DND-41 (cell line): ENCODE results near the gene SERPINA5.

Source experiments
- ATAC-seq: fragments of 200-7000 bp; cut with Tn5 transposase; 3 replicates; pipeline ENCODE4 v1.9.1; 2021; ENCODE audit warnings: low read depth; ENCODE audit not compliant: insufficient read depth
- DNase-seq: peaks from one replicate; pipeline ENCODE4 v3.0.0-alpha.2; 2020
- H2AFZ ChIP-seq: 2 replicates; pipeline ENCODE4 v1.6.0; 2012; ENCODE audit warnings: low read depth, low read length
- H3K27ac ChIP-seq: 2 replicates; pipeline ENCODE4 v1.5.1; 2012; ENCODE audit warnings: low read length, inconsistent platforms
- H3K27me3 ChIP-seq: fragments of 200-600 bp; sonication (generic); 2 replicates; pipeline ENCODE4 v1.6.0; 2012; ENCODE audit warnings: low read length, mild to moderate bottlenecking, inconsistent platforms; ENCODE audit not compliant: insufficient read depth, poor library complexity
- H3K36me3 ChIP-seq: 2 replicates; pipeline ENCODE4 v1.5.1; 2012; ENCODE audit warnings: low read length, inconsistent platforms; ENCODE audit not compliant: insufficient read depth
- H3K4me1 ChIP-seq: 2 replicates; pipeline ENCODE4 v1.5.1; 2012; ENCODE audit warnings: mild to moderate bottlenecking, low read length; ENCODE audit not compliant: insufficient read depth
- H3K4me2 ChIP-seq: 2 replicates; pipeline ENCODE4 v1.6.0; 2012; ENCODE audit warnings: mild to moderate bottlenecking, moderate library complexity, low read length, inconsistent platforms; ENCODE audit not compliant: insufficient read depth
- H3K4me3 ChIP-seq, 2 experiments: fragments of 200-600 bp in 1 of 2; shearing (Covaris generic) in 1 of 2; 2 replicates each; pipeline ENCODE4 v1.5.1; 2012 to 2016; ENCODE audit warnings: inconsistent platforms in 2 of 2, low read length in 2 of 2, mild to moderate bottlenecking in 2 of 2, low read depth in 1 of 2, moderate library complexity in 1 of 2
- H3K79me2 ChIP-seq: 2 replicates; pipeline ENCODE4 v1.6.0; 2012; ENCODE audit warnings: low read length, inconsistent platforms; ENCODE audit not compliant: insufficient read depth
- H3K9ac ChIP-seq: 2 replicates; pipeline ENCODE4 v1.6.0; 2012; ENCODE audit warnings: low read depth, mild to moderate bottlenecking, inconsistent platforms, low read length, moderate library complexity
- H3K9me3 ChIP-seq: 2 replicates; pipeline ENCODE4 v1.5.1; 2012; ENCODE audit warnings: low read length, moderate library complexity, mild to moderate bottlenecking, inconsistent platforms; ENCODE audit not compliant: insufficient read depth, severe bottlenecking
- H4K20me1 ChIP-seq: 2 replicates; pipeline ENCODE4 v1.6.0; 2012; ENCODE audit warnings: low read length; ENCODE audit not compliant: insufficient read depth
- CTCF ChIP-seq: IDR thresholded peaks from 2 replicates; pipeline ENCODE4 v1.5.1; 2012; ENCODE audit warnings: borderline replicate concordance, low read length, moderate library complexity, mild to moderate bottlenecking; ENCODE audit not compliant: poor library complexity, severe bottlenecking; ENCODE audit errors: extremely low read depth
- EZH2 ChIP-seq: IDR thresholded peaks from 3 replicates; pipeline ENCODE4 v1.6.1; 2012; ENCODE audit warnings: borderline replicate concordance, low read depth, mild to moderate bottlenecking, moderate library complexity, low read length, inconsistent platforms; ENCODE audit not compliant: severe bottlenecking

Gene SERPINA5

GRCh38 chr14:94628578-94628977, 47.4 kb downstream of the SERPINA5 start:
- ATAC-seq, result no peak
- H4K20me1 ChIP-seq, result no peaks in the 10 kb centered on the region
- no peak overlapping the region for H3K27ac ChIP-seq
- no peaks in the 10 kb centered on the region for H3K79me2 ChIP-seq
- DNase-seq, result no peak
- H3K4me2 ChIP-seq, result no peak overlapping the region
- no peaks in the 10 kb centered on the region for H3K4me1 ChIP-seq
- H2AFZ ChIP-seq, result no peak overlapping the region
- TF ChIP-seq EZH2, result no peak
- H3K36me3 ChIP-seq, result no peaks in the 10 kb centered on the region
- H3K9me3 ChIP-seq, result no peaks in the 10 kb centered on the region
- H3K27me3 ChIP-seq, result no peaks in the 10 kb centered on the region
- no peak overlapping the region for H3K4me3 ChIP-seq
- no peak overlapping the region for H3K9ac ChIP-seq

GRCh38 chr14:94630396-94630795, 49.2 kb downstream of the SERPINA5 start:
- Histone ChIP-seq H3K4me2 (no peak overlapping the region), H4K20me1 (no peaks in the 10 kb centered on the region), H3K4me3 (no peak overlapping the region), H3K27me3 (no peaks in the 10 kb centered on the region), H3K9ac (no peak overlapping the region), H3K27ac (no peak overlapping the region), H3K4me1 (no peaks in the 10 kb centered on the region), H3K79me2 (no peaks in the 10 kb centered on the region), H3K36me3 (no peaks in the 10 kb centered on the region), H2AFZ (no peak overlapping the region), H3K9me3 (no peaks in the 10 kb centered on the region)
- no peak for DNase-seq
- no peak for TF ChIP-seq EZH2
- ATAC-seq, result no peak

GRCh38 chr14:94631050-94631449, 49.8 kb downstream of the SERPINA5 start:
- H3K4me3 ChIP-seq, result no peak overlapping the region
- H3K27me3 ChIP-seq, result no peaks in the 10 kb centered on the region
- H3K9ac ChIP-seq, result no peak overlapping the region
- no peaks in the 10 kb centered on the region for H3K36me3 ChIP-seq
- no peak overlapping the region for H3K27ac ChIP-seq
- H3K9me3 ChIP-seq, result no peaks in the 10 kb centered on the region
- DNase-seq (no peak), ATAC-seq (no peak)
- TF ChIP-seq EZH2, result no peak
- no peak for TF ChIP-seq CTCF
- no peak overlapping the region for H2AFZ ChIP-seq
- no peaks in the 10 kb centered on the region for H3K79me2 ChIP-seq
- H4K20me1 ChIP-seq, result no peaks in the 10 kb centered on the region
- no peak overlapping the region for H3K4me2 ChIP-seq
- no peaks in the 10 kb centered on the region for H3K4me1 ChIP-seq

GRCh38 chr14:94631536-94632304, 50.5 kb downstream of the SERPINA5 start:
- Histone ChIP-seq H4K20me1 (no peaks in the 10 kb centered on the region), H3K4me2 (no peak overlapping the region), H3K4me1 (no peaks in the 10 kb centered on the region), H2AFZ (no peak overlapping the region), H3K9ac (no peak overlapping the region), H3K27ac (no peak overlapping the region), H3K36me3 (no peaks in the 10 kb centered on the region), H3K4me3 (no peak overlapping the region), H3K9me3 (no peaks in the 10 kb centered on the region), H3K27me3 (no peaks in the 10 kb centered on the region), H3K79me2 (no peaks in the 10 kb centered on the region)
- ATAC-seq (no peak), DNase-seq (no peak)
- TF ChIP-seq CTCF (no peak), EZH2 (no peak)
